Measurements from ENCODE around the gene THNSL1.
"Not testable (repeated sequence)": the region's sequence is repeated elsewhere in the genome, so short reads cannot be mapped to it uniquely, and the experiment has no call there.

THNSL1 gene

GRCh38 chr10:24995072-24995471 lies 21.3 kb upstream of the THNSL1 start:
- Histone ChIP-seq H3K9me3 (ENCODE audit: control insufficient read depth, low read length) (no peaks in the 10 kb centered on the region), H3K4me3 (ENCODE audit: insufficient read depth, low read depth, low read length, poor library complexity, severe bottlenecking) (no peak overlapping the region), H3K36me3 (ENCODE audit: control insufficient read depth, insufficient read depth, low read length) (no peaks in the 10 kb centered on the region), H3K27ac (ENCODE audit: insufficient read depth, low read length, poor library complexity, severe bottlenecking) (no peak overlapping the region), H3K27me3 (replicated peaks; ENCODE audit: control insufficient read depth, insufficient read depth, low read length, poor library complexity, severe bottlenecking) (no peaks in the 10 kb centered on the region), H3K4me1 (ENCODE audit: control insufficient read depth, insufficient read depth, low read length, poor library complexity, severe bottlenecking) (no peaks in the 10 kb centered on the region)
- DNase-seq, result no peak

- H3K4me1 ChIP-seq (ENCODE audit: control insufficient read depth, insufficient read depth, low read length, poor library complexity, severe bottlenecking), result no peaks in the 10 kb centered on the region
- no peaks in the 10 kb centered on the region for H3K36me3 ChIP-seq (ENCODE audit: control insufficient read depth, insufficient read depth, low read length)
- no peak overlapping the region for H3K27ac ChIP-seq (ENCODE audit: insufficient read depth, low read length, poor library complexity, severe bottlenecking)
- DNase-seq, result no peak
- no peaks in the 10 kb centered on the region for H3K9me3 ChIP-seq (ENCODE audit: control insufficient read depth, low read length)
- H3K27me3 ChIP-seq (replicated peaks; ENCODE audit: control insufficient read depth, insufficient read depth, low read length, poor library complexity, severe bottlenecking), result no peaks in the 10 kb centered on the region
- H3K4me3 ChIP-seq (ENCODE audit: insufficient read depth, low read depth, low read length, poor library complexity, severe bottlenecking), result no peak overlapping the region
Observed at GRCh38 chr10:24998044-24998443, 18.4 kb upstream of the THNSL1 start.

- not testable (repeated sequence) for H3K9me3 ChIP-seq (ENCODE audit: control insufficient read depth, low read length); H3K4me3 ChIP-seq (ENCODE audit: insufficient read depth, low read depth, low read length, poor library complexity, severe bottlenecking); H3K36me3 ChIP-seq (ENCODE audit: control insufficient read depth, insufficient read depth, low read length); H3K4me1 ChIP-seq (ENCODE audit: control insufficient read depth, insufficient read depth, low read length, poor library complexity, severe bottlenecking); H3K27me3 ChIP-seq (replicated peaks; ENCODE audit: control insufficient read depth, insufficient read depth, low read length, poor library complexity, severe bottlenecking); H3K27ac ChIP-seq (ENCODE audit: insufficient read depth, low read length, poor library complexity, severe bottlenecking); DNase-seq
Observed at GRCh38 chr10:25011591-25011990, 4.8 kb upstream of the THNSL1 start.

- Histone ChIP-seq H3K4me3 (ENCODE audit: insufficient read depth, low read depth, low read length, poor library complexity, severe bottlenecking) (no peak overlapping the region), H3K9me3 (ENCODE audit: control insufficient read depth, low read length) (no peaks in the 10 kb centered on the region), H3K4me1 (ENCODE audit: control insufficient read depth, insufficient read depth, low read length, poor library complexity, severe bottlenecking) (peaks cover 17% of the 10 kb centered on the region), H3K27ac (ENCODE audit: insufficient read depth, low read length, poor library complexity, severe bottlenecking) (no peak overlapping the region), H3K36me3 (ENCODE audit: control insufficient read depth, insufficient read depth, low read length) (no peaks in the 10 kb centered on the region), H3K27me3 (replicated peaks; ENCODE audit: control insufficient read depth, insufficient read depth, low read length, poor library complexity, severe bottlenecking) (no peaks in the 10 kb centered on the region)
- no peak for DNase-seq
Observed at GRCh38 chr10:25014579-25014978, 1.8 kb upstream of the THNSL1 start.

GRCh38 chr10:25015828-25016375 lies 510 bp upstream of the THNSL1 start, which contains the start of gene ENKUR:
TSS of gene ENKUR (minus strand) at chr10:25016158. CDS start at chr10:25015936, 222 bp downstream.
- peak; percentile 84 to 93 (median 92) for DNase-seq
- Histone ChIP-seq H3K36me3 (ENCODE audit: control insufficient read depth, insufficient read depth, low read length) (no peaks in the 10 kb centered on the region), H3K27me3 (replicated peaks; ENCODE audit: control insufficient read depth, insufficient read depth, low read length, poor library complexity, severe bottlenecking) (no peaks in the 10 kb centered on the region), H3K9me3 (ENCODE audit: control insufficient read depth, low read length) (no peaks in the 10 kb centered on the region), H3K4me3 (ENCODE audit: insufficient read depth, low read depth, low read length, poor library complexity, severe bottlenecking) (peak within 1 kb of the TSS; percentile 60), H3K4me1 (ENCODE audit: control insufficient read depth, insufficient read depth, low read length, poor library complexity, severe bottlenecking) (peaks cover 17% of the 10 kb centered on the region), H3K27ac (ENCODE audit: insufficient read depth, low read length, poor library complexity, severe bottlenecking) (peak within 1 kb of the TSS; percentile 85)

- peak overlapping the region; percentile 85 for H3K27ac ChIP-seq (ENCODE audit: insufficient read depth, low read length, poor library complexity, severe bottlenecking)
- H3K4me3 ChIP-seq (ENCODE audit: insufficient read depth, low read depth, low read length, poor library complexity, severe bottlenecking), result peak overlapping the region; percentile 60
- DNase-seq, result no peak
- no peaks in the 10 kb centered on the region for H3K27me3 ChIP-seq (replicated peaks; ENCODE audit: control insufficient read depth, insufficient read depth, low read length, poor library complexity, severe bottlenecking)
- H3K4me1 ChIP-seq (ENCODE audit: control insufficient read depth, insufficient read depth, low read length, poor library complexity, severe bottlenecking), result peaks cover 17% of the 10 kb centered on the region
- no peaks in the 10 kb centered on the region for H3K9me3 ChIP-seq (ENCODE audit: control insufficient read depth, low read length)
- H3K36me3 ChIP-seq (ENCODE audit: control insufficient read depth, insufficient read depth, low read length), result no peaks in the 10 kb centered on the region
Observed at GRCh38 chr10:25017154-25017590, 760 bp downstream of the THNSL1 start.

GRCh38 chr10:25017661-25018060 lies 1.2 kb downstream of the THNSL1 start:
- H3K4me1 ChIP-seq (ENCODE audit: control insufficient read depth, insufficient read depth, low read length, poor library complexity, severe bottlenecking), result peaks cover 17% of the 10 kb centered on the region
- H3K9me3 ChIP-seq (ENCODE audit: control insufficient read depth, low read length), result no peaks in the 10 kb centered on the region
- no peaks in the 10 kb centered on the region for H3K36me3 ChIP-seq (ENCODE audit: control insufficient read depth, insufficient read depth, low read length)
- no peak for DNase-seq
- peak overlapping the region; percentile 85 for H3K27ac ChIP-seq (ENCODE audit: insufficient read depth, low read length, poor library complexity, severe bottlenecking)
- no peak overlapping the region for H3K4me3 ChIP-seq (ENCODE audit: insufficient read depth, low read depth, low read length, poor library complexity, severe bottlenecking)
- no peaks in the 10 kb centered on the region for H3K27me3 ChIP-seq (replicated peaks; ENCODE audit: control insufficient read depth, insufficient read depth, low read length, poor library complexity, severe bottlenecking)

GRCh38 chr10:25018703-25019102 lies 2.3 kb downstream of the THNSL1 start:
- Histone ChIP-seq H3K4me1 (ENCODE audit: control insufficient read depth, insufficient read depth, low read length, poor library complexity, severe bottlenecking) (peaks cover 17% of the 10 kb centered on the region), H3K27ac (ENCODE audit: insufficient read depth, low read length, poor library complexity, severe bottlenecking) (no peak overlapping the region), H3K9me3 (ENCODE audit: control insufficient read depth, low read length) (no peaks in the 10 kb centered on the region), H3K4me3 (ENCODE audit: insufficient read depth, low read depth, low read length, poor library complexity, severe bottlenecking) (no peak overlapping the region), H3K27me3 (replicated peaks; ENCODE audit: control insufficient read depth, insufficient read depth, low read length, poor library complexity, severe bottlenecking) (no peaks in the 10 kb centered on the region), H3K36me3 (ENCODE audit: control insufficient read depth, insufficient read depth, low read length) (no peaks in the 10 kb centered on the region)
- no peak for DNase-seq

GRCh38 chr10:25023278-25023677 lies 6.9 kb downstream of the THNSL1 start:
- Histone ChIP-seq H3K27ac (ENCODE audit: insufficient read depth, low read length, poor library complexity, severe bottlenecking) (no peak overlapping the region), H3K9me3 (ENCODE audit: control insufficient read depth, low read length) (no peaks in the 10 kb centered on the region)
- no peak for DNase-seq

GRCh38 chr10:25024528-25024927 lies 8.1 kb downstream of the THNSL1 start:
- no peaks in the 10 kb centered on the region for H3K9me3 ChIP-seq (ENCODE audit: control insufficient read depth, low read length)
- no peak for DNase-seq
- no peak overlapping the region for H3K27ac ChIP-seq (ENCODE audit: insufficient read depth, low read length, poor library complexity, severe bottlenecking)
- no peaks in the 10 kb centered on the region for H3K4me1 ChIP-seq (ENCODE audit: control insufficient read depth, insufficient read depth, low read length, poor library complexity, severe bottlenecking)
- H3K36me3 ChIP-seq (ENCODE audit: control insufficient read depth, insufficient read depth, low read length), result no peaks in the 10 kb centered on the region
- H3K27me3 ChIP-seq (replicated peaks; ENCODE audit: control insufficient read depth, insufficient read depth, low read length, poor library complexity, severe bottlenecking), result no peaks in the 10 kb centered on the region
- H3K4me3 ChIP-seq (ENCODE audit: insufficient read depth, low read depth, low read length, poor library complexity, severe bottlenecking), result no peak overlapping the region

More at GRCh38 chr10:25023278-25023677, 6.9 kb downstream of the THNSL1 start:
- H3K36me3 ChIP-seq (ENCODE audit: control insufficient read depth, insufficient read depth, low read length), result no peaks in the 10 kb centered on the region
- no peaks in the 10 kb centered on the region for H3K4me1 ChIP-seq (ENCODE audit: control insufficient read depth, insufficient read depth, low read length, poor library complexity, severe bottlenecking)
- H3K27me3 ChIP-seq (replicated peaks; ENCODE audit: control insufficient read depth, insufficient read depth, low read length, poor library complexity, severe bottlenecking), result no peaks in the 10 kb centered on the region
- no peak overlapping the region for H3K4me3 ChIP-seq (ENCODE audit: insufficient read depth, low read depth, low read length, poor library complexity, severe bottlenecking)
